HepG2 (cell line): ENCODE data around the gene CAMSAP3. TPM values are rescaled to one million over a fixed set of nuclear protein-coding genes. Genes with fewer than 3 reads are reported as not detected.

Experiments
- HMG20A ChIP-seq: IDR thresholded peaks from 2 replicates; pipeline ENCODE4 v1.6.1; 2016; ENCODE audit warnings: borderline replicate concordance
- HMGXB4 ChIP-seq, 2 experiments: sonication (generic) in 1 of 2; formaldehyde crosslinking in 1 of 2; IDR thresholded peaks; 2 replicates each; pipeline versions ENCODE4 v1.4.0 to v1.6.1; 2018 to 2020; ENCODE audit warnings: missing genetic modification reagents in 2 of 2, borderline replicate concordance in 1 of 2, low read depth in 1 of 2, mild to moderate bottlenecking in 1 of 2, missing biosample characterization in 1 of 2
- IRF9 ChIP-seq: sonication (generic); formaldehyde crosslinking; IDR thresholded peaks from 2 replicates; pipeline ENCODE4 v1.8.0; 2022; ENCODE audit warnings: missing genetic modification reagents, mild to moderate bottlenecking, borderline replicate concordance
- KLF12 ChIP-seq: sonication (generic); formaldehyde crosslinking; IDR thresholded peaks from 2 replicates; pipeline ENCODE4 v1.4.0; 2020; ENCODE audit warnings: missing genetic modification reagents, borderline replicate concordance
- MBNL3 ChIP-seq: fragments of 250-450 bp; sonication (Bioruptor Pico); conservative IDR thresholded peaks from 2 replicates; pipeline ENCODE4 v1.8.0; 2022; ENCODE audit warnings: mild to moderate bottlenecking, inconsistent platforms
- MEIS2 ChIP-seq: sonication (generic); formaldehyde crosslinking; IDR thresholded peaks from 2 replicates; pipeline ENCODE4 v1.9.0; 2021; ENCODE audit warnings: mild to moderate bottlenecking, missing genetic modification reagents
- SOX6 ChIP-seq, 2 experiments: fragments of 450-650 bp in 1 of 2; sonication (generic) in 1 of 2; formaldehyde crosslinking in 1 of 2; IDR thresholded peaks; 2 replicates each; pipeline versions ENCODE4 v1.4.0 to v1.6.1; 2017 to 2020; ENCODE audit warnings: antibody characterized with exemption in 1 of 2, mild to moderate bottlenecking in 1 of 2, missing genetic modification reagents in 1 of 2
- STAG1 ChIP-seq: sonication (generic); formaldehyde crosslinking; IDR thresholded peaks from 2 replicates; pipeline ENCODE4 v1.4.0; 2020; ENCODE audit warnings: missing genetic modification reagents
- ZBTB8A ChIP-seq: sonication (generic); formaldehyde crosslinking; IDR thresholded peaks from 2 replicates; pipeline ENCODE4 v1.4.0; 2020; ENCODE audit warnings: mild to moderate bottlenecking, low read depth, missing genetic modification reagents, borderline replicate concordance
- ZC3H4 ChIP-seq: sonication (generic); formaldehyde crosslinking; IDR thresholded peaks from 2 replicates; pipeline ENCODE4 v1.4.0; 2020; ENCODE audit warnings: missing genetic modification reagents, borderline replicate concordance
- ZNF326 ChIP-seq: sonication (generic); formaldehyde crosslinking; IDR thresholded peaks from 2 replicates; pipeline ENCODE4 v1.4.0; 2020; ENCODE audit warnings: missing genetic modification reagents, borderline replicate concordance
- ZNF512B ChIP-seq: sonication (generic); formaldehyde crosslinking; IDR thresholded peaks from 2 replicates; pipeline ENCODE4 v1.5.1; 2020; ENCODE audit warnings: missing genetic modification reagents, mild to moderate bottlenecking, borderline replicate concordance
- ZNF709 ChIP-seq: sonication (generic); formaldehyde crosslinking; IDR thresholded peaks from 2 replicates; pipeline ENCODE4 v1.5.0; 2020; ENCODE audit warnings: mild to moderate bottlenecking, missing genetic modification reagents
- ZNF766 ChIP-seq: sonication (generic); formaldehyde crosslinking; IDR thresholded peaks from 2 replicates; pipeline ENCODE4 v1.5.0; 2020; ENCODE audit warnings: missing genetic modification reagents, borderline replicate concordance
- ZNF792 ChIP-seq: IDR thresholded peaks from 2 replicates; pipeline ENCODE4 v1.6.1; 2016
- polyA plus RNA-seq, 8 experiments: library from polyadenylated mRNA; depleted of rRNA in 3 of 8; stranded (reverse) in 7 of 8; unstranded in 1 of 8; fragments of >200 nt; fragmentation: Illumina TruSeq in 4 of 8; extraction: Trizol in 4 of 8; gene quantifications; 2 replicates each; pipeline versions ENCODE4 v1.2.1 to v1.2.3, GENCODE V29; 2011 to 2016; ENCODE audit warnings: low read depth in 4 of 8, missing spikeins in 1 of 8, mixed read lengths in 1 of 8; ENCODE audit not compliant: insufficient read depth in 1 of 8
- total RNA-seq, 5 experiments: library from RNA; depleted of rRNA; stranded (reverse); fragments of >200 nt; fragmentation: Illumina TruSeq; extraction: Trizol; gene quantifications; 2 replicates each; pipeline ENCODE4 v1.2.3, GENCODE V29; 2016; ENCODE audit warnings: low read depth in 1 of 5
- TF ChIP-seq, protein P1 (sequence below): sonication (generic); formaldehyde crosslinking; IDR thresholded peaks from 2 replicates; pipeline ENCODE4 v1.4.0; 2020; ENCODE audit warnings: low read depth, mild to moderate bottlenecking, missing genetic modification reagents
- TF ChIP-seq, protein P2 (sequence below): sonication (generic); formaldehyde crosslinking; IDR thresholded peaks from 2 replicates; pipeline ENCODE4 v1.8.1; 2022; ENCODE audit warnings: low read depth, mild to moderate bottlenecking, missing genetic modification reagents

CAMSAP3 gene
- total and polyA plus RNA-seq, 2 of the 13 experiments (the other 11 are each of a cell fraction or from before 2014, with no cell fraction given), result 10.8 to 11.8 TPM

GRCh38 chr19:7636691-7637373, 41.2 kb downstream of the CAMSAP3 start, which contains the start of gene STXBP2 (continued):
- TF ChIP-seq ZNF512B (CRISPR knock-in tag) (no peak), ZNF766 (peak; percentile 83; the same call in 1 of the 2 replicates), ZNF709 (CRISPR knock-in tag) (peak; percentile 73; the same call in 1 of the 2 replicates), ZBTB8A (no peak), SOX6 (IDR thresholded peaks at IDR 0.05) (no peak), SOX6 (CRISPR knock-in tag; IDR thresholded peaks at IDR 0.05) (no peak), ZC3H4 (no peak), HMGXB4 (CRISPR knock-in tag; IDR thresholded peaks at IDR 0.05; ENCODE audit: borderline replicate concordance in 1 of 2, low read depth in 1 of 2) (peak; percentile 53 to 68; a peak in 3 of 4 replicates), STAG1 (CRISPR knock-in tag) (no peak), IRF9 (CRISPR knock-in tag) (peak; percentile 43; the same call in 1 of the 2 replicates), ZNF326 (CRISPR knock-in tag) (no peak), MBNL3 (CRISPR knock-in tag) (no peak), HMG20A (CRISPR knock-in tag) (no peak), KLF12 (CRISPR knock-in tag) (no peak), MEIS2 (CRISPR knock-in tag) (no peak), ZNF792 (CRISPR knock-in tag) (peak; percentile 80; the same call in 1 of the 2 replicates)
- TF ChIP-seq, protein P1, sequence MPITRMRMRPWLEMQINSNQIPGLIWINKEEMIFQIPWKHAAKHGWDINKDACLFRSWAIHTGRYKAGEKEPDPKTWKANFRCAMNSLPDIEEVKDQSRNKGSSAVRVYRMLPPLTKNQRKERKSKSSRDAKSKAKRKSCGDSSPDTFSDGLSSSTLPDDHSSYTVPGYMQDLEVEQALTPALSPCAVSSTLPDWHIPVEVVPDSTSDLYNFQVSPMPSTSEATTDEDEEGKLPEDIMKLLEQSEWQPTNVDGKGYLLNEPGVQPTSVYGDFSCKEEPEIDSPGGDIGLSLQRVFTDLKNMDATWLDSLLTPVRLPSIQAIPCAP (CRISPR knock-in tag), result no peak
- TF ChIP-seq, protein P2, sequence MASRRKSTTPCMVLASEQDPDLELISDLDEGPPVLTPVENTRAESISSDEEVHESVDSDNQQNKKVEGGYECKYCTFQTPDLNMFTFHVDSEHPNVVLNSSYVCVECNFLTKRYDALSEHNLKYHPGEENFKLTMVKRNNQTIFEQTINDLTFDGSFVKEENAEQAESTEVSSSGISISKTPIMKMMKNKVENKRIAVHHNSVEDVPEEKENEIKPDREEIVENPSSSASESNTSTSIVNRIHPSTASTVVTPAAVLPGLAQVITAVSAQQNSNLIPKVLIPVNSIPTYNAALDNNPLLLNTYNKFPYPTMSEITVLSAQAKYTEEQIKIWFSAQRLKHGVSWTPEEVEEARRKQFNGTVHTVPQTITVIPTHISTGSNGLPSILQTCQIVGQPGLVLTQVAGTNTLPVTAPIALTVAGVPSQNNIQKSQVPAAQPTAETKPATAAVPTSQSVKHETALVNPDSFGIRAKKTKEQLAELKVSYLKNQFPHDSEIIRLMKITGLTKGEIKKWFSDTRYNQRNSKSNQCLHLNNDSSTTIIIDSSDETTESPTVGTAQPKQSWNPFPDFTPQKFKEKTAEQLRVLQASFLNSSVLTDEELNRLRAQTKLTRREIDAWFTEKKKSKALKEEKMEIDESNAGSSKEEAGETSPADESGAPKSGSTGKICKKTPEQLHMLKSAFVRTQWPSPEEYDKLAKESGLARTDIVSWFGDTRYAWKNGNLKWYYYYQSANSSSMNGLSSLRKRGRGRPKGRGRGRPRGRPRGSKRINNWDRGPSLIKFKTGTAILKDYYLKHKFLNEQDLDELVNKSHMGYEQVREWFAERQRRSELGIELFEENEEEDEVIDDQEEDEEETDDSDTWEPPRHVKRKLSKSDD (CRISPR knock-in tag), result no peak
